OCI-LY3 (cell line): ENCODE results near the gene EIF4ENIF1.

Source experiments
- EZH2phosphoT487 ChIP-seq: fragments of 200-600 bp; shearing (Covaris generic); IDR thresholded peaks from 2 replicates; pipeline ENCODE4 v1.6.1; 2018; ENCODE audit warnings: antibody characterized with exemption, mixed run types, low read depth
- TF ChIP-seq, protein P1 (sequence below): fragments of 200-600, 300-600 bp; sonication (generic); IDR thresholded peaks from 2 replicates; pipeline ENCODE4 v1.5.1; 2014; ENCODE audit warnings: antibody characterized with exemption, low read length, low read depth

DNA sequence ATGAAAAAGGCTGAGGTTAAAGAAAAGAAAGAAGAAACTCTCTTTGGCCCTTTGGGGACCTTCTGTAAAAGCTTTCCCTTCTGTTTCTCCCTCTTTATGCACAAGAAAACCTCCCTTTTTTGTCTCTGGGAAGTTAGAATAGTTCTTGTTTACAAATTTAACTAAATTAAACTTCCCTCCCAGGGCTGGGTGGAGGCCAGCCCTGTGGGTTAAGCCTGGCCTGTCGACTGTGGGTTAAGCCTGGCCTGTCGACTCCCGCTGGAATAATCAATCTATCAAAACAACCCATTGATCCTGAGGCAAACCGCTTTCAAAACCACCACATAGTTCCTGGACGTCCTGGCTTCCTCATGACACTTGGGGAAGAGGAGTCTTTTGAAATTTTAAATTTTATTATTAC is 91.4 kb downstream of the EIF4ENIF1 start:
- TF ChIP-seq, protein P1, sequence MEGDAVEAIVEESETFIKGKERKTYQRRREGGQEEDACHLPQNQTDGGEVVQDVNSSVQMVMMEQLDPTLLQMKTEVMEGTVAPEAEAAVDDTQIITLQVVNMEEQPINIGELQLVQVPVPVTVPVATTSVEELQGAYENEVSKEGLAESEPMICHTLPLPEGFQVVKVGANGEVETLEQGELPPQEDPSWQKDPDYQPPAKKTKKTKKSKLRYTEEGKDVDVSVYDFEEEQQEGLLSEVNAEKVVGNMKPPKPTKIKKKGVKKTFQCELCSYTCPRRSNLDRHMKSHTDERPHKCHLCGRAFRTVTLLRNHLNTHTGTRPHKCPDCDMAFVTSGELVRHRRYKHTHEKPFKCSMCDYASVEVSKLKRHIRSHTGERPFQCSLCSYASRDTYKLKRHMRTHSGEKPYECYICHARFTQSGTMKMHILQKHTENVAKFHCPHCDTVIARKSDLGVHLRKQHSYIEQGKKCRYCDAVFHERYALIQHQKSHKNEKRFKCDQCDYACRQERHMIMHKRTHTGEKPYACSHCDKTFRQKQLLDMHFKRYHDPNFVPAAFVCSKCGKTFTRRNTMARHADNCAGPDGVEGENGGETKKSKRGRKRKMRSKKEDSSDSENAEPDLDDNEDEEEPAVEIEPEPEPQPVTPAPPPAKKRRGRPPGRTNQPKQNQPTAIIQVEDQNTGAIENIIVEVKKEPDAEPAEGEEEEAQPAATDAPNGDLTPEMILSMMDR: no peak
- no peak for TF ChIP-seq EZH2phosphoT487
